ENCODE data around the gene FSCB.
"Not testable (repeated sequence)": the region's sequence is repeated elsewhere in the genome, so short reads cannot be mapped to it uniquely, and the experiment has no call there.

FSCB gene

GRCh38 chr14:44507183-44507582 is at the start of gene FSCB:
FSCB (minus strand) TSS chr14:44507283; CDS start chr14:44506987, 296 bp downstream.
- no peak for DNase-seq

GRCh38 chr14:44531658-44532057 is 24.6 kb upstream of the FSCB start:
- no peak for DNase-seq

DNA sequence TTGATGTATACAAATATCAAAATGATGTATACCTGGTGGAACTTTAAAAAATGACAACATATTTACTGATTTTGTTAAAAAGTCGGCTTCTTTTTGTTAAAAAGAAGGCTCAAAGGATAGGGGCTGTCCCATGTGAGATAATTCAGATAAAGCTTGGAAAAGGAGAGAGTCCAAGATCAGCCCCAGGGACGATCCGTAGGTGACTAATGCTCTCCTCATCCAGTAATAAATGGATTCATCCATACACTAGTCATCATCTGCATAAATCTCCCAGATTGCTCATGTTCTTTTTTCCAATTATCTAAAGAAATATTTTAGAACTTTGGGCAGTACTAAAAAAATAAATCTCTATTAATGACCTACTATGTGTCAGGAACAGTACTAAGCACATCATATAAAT is 23.4 kb upstream of the FSCB start:
- DNase-seq: no peak

DNA sequence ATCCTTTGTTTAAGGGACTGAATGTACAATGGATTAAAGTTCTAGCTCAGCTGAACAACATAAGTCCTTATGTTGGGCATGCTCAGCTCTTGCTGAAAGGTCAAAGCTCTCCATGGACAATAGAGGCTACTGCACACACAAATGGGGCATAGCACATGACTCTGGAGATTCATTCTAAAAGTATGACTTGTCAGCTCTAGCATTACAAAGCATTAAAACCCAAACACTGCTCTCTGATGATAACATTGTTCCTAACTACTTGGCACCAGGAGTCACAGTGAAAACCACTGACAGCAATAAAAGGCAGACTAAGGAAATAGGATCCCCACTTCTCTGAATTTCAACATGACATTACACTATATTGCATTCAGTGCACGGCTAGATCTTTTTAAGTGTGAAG is 21.9 kb upstream of the FSCB start:
- DNase-seq: no peak

DNA sequence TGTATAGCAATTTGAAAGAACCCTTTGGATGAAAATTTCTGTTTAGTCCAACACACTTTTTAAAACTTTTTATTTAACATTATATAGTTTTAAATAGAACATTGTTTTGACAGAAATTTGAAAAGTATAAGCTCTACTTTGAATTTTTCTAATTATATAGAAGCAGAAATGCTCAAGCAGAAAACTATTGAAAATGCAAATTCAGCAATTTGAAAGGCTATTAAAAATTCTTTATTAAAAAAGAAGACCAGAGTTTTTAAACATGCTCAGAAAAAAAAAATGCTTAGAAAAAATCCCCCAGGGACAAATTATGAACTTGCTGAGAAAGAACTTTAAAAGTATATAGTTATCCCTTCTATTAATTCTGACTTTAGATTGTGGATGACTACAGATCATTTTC is 21.1 kb upstream of the FSCB start:
- no peak for DNase-seq

DNA sequence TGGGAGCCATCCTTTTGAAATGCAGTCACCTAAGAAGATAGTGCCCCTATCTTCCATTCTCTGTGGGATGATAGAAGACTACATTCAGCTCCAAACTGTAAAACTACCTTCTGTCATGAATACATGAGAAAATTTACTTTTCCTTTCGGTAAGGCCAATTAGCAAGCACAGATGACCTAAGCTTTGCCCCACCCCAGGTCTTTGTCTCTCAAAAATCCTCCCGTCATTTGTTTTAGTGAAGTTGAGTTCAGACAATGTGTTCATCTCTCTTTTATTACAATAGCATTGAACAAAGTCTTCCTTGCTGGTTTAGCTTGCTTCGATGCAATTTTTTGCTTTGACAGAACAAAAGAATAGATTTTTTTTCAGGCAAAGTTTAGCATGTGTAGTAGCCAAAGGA is 18.2 kb upstream of the FSCB start:
- DNase-seq: no peak

GRCh38 chr14:44515668-44516067 is 8.6 kb upstream of the FSCB start:
- DNase-seq: not testable (repeated sequence)

- DNase-seq: no peak
These were observed 1.8 kb upstream of the FSCB start for GRCh38 chr14:44508834-44509233.

DNA sequence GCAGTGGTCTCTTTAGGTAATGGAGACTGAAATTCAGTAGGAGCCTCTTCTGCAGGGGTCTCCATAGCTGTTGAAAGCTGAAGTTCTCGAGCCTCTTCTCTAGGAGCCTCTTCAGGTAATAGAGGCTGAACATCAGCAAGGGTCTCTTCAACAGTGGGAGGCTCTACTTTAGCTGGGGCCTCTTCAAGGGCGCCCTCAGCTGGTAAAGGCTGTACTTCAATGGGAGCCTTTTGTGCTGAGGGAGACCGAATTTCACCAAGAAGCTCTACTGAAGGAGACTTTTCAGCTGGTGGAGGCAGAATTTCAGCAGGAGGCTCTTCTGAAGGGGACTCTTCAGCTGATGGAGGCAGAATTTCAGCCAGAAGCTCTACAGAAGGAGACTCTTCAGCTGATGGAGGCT is 1.5 kb downstream of the FSCB start:
- no peak for DNase-seq

GRCh38 chr14:44497148-44497547 is 9.9 kb downstream of the FSCB start:
- DNase-seq: no peak

DNA sequence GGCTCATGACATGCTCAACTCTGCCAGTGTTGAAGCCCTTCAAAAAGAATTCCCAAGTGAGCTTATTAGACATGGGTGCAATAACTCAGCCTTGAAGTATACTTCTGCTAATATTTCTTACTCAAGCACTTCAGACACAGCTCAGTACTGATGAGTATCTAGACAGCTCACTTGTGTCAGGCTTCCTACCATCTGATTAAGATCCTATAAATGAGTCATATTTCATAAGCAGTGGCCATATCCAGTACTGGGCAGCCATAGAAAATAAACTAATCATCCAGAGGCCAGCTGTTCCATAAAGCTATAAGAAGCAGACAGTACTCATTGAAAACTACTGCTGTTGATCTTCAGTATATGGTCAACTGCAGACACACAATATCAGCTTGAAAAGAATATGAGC is 12.9 kb downstream of the FSCB start:
- DNase-seq: no peak

GRCh38 chr14:44490966-44491365 is 16.1 kb downstream of the FSCB start:
- DNase-seq: no peak

DNA sequence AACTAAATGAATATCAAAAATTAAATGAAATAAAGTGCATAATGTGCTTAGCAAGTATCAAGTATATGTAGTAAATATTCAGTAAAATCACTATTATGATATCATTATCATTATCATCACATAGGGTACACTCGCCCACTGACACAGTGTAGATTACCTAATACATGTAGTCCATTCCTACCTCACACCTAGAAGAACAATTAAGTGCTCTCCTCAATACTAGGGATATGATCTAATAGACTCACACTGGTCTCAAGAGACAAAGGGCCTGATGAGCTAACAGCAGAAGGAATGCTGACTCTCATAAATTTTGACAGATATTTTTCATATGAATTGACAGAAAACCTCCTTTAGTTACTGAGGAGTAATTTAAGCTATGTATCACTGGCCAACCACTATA is 29.1 kb downstream of the FSCB start:
- DNase-seq: no peak

GRCh38 chr14:44468771-44469170 is 38.3 kb downstream of the FSCB start:
- DNase-seq: no peak

- DNase-seq: no peak
These were observed 43.6 kb downstream of the FSCB start for GRCh38 chr14:44463356-44464004.

GRCh38 chr14:44462381-44462780 is 44.7 kb downstream of the FSCB start:
- DNase-seq: no peak

GRCh38 chr14:44461811-44462210 is 45.3 kb downstream of the FSCB start:
- no peak for DNase-seq
